SU-DHL-6 (cell line): ENCODE data around the gene SH3PXD2A.
"Not testable (repeated sequence)": the region's sequence is repeated elsewhere in the genome, so short reads cannot be mapped to it uniquely, and the experiment has no call there.

Experiments used
- H2AFZ ChIP-seq: fragments of 200-600 bp; sonication (generic); 2 replicates; pipeline ENCODE4 v1.6.1; 2014; ENCODE audit warnings: low read depth, mild to moderate bottlenecking, moderate library complexity, mixed read lengths, antibody characterized with exemption, low read length; ENCODE audit not compliant: severe bottlenecking
- H3F3A ChIP-seq: fragments of 200-600 bp; shearing (Covaris generic); 2 replicates; pipeline ENCODE4 v1.6.0; 2016; ENCODE audit warnings: antibody characterized with exemption, mild to moderate bottlenecking; ENCODE audit not compliant: insufficient read depth
- H3K27ac ChIP-seq: fragments of 200-600 bp; sonication (generic); 2 replicates; pipeline ENCODE4 v1.5.1; 2016; ENCODE audit warnings: low read depth, mild to moderate bottlenecking, low read length, moderate library complexity, mixed read lengths
- H3K27me3 ChIP-seq: fragments of 200-600 bp; sonication (generic), shearing (Covaris generic); 2 replicates; pipeline ENCODE4 v1.6.0; 2014; ENCODE audit warnings: mild to moderate bottlenecking, low read length
- H3K36me3 ChIP-seq: fragments of 200-600 bp; sonication (generic); 2 replicates; pipeline ENCODE4 v1.6.1; 2014; ENCODE audit warnings: mild to moderate bottlenecking, low read length, mixed read lengths
- H3K4me2 ChIP-seq: fragments of 300-600, 200-600 bp; shearing (Covaris generic), sonication (generic); 2 replicates; pipeline ENCODE4 v1.6.0; 2014; ENCODE audit warnings: low read length, low read depth, mild to moderate bottlenecking; ENCODE audit not compliant: poor library complexity, severe bottlenecking
- H3K4me3 ChIP-seq: fragments of 200-600 bp; sonication (generic); 2 replicates; pipeline ENCODE4 v1.5.1; 2014; ENCODE audit warnings: antibody characterized with exemption, low read length, mild to moderate bottlenecking, mixed read lengths; ENCODE audit not compliant: insufficient read depth, poor library complexity, severe bottlenecking
- H3K79me2 ChIP-seq: fragments of 200-600 bp; sonication (generic); 2 replicates; pipeline ENCODE4 v1.6.1; 2014; ENCODE audit warnings: mild to moderate bottlenecking, low read length, moderate library complexity; ENCODE audit not compliant: insufficient read depth
- H3K9ac ChIP-seq: fragments of 200-600 bp; sonication (generic); 2 replicates; pipeline ENCODE4 v1.7.0; 2014; ENCODE audit warnings: mild to moderate bottlenecking, low read length
- H3K9me2 ChIP-seq: fragments of 200-600 bp; sonication (generic); replicated peaks from 2 replicates; pipeline ENCODE4 v1.6.1; 2014; ENCODE audit warnings: low read length; ENCODE audit not compliant: insufficient read depth
- H3K9me3 ChIP-seq: fragments of 200-600 bp; sonication (generic); 2 replicates; pipeline ENCODE4 v1.6.1; 2014; ENCODE audit warnings: low read length, mixed read lengths; ENCODE audit not compliant: insufficient read depth
- H4K20me1 ChIP-seq: fragments of 200-600 bp; sonication (generic); 2 replicates; pipeline ENCODE4 v1.6.1; 2014; ENCODE audit warnings: low read depth, mild to moderate bottlenecking, antibody characterized with exemption, low read length, moderate library complexity, mixed read lengths
- CTCF ChIP-seq: fragments of 200-600 bp; sonication (generic); IDR thresholded peaks from one replicate; pipeline ENCODE4 v1.5.1; 2017; ENCODE audit warnings: antibody characterized with exemption, mild to moderate bottlenecking, low read length, moderate library complexity; ENCODE audit not compliant: insufficient read depth, poor library complexity, severe bottlenecking
- EZH2phosphoT487 ChIP-seq: fragments of 200-600 bp; sonication (generic), shearing (Covaris generic); conservative IDR thresholded peaks from 2 replicates; pipeline ENCODE4 v1.6.1; 2018; ENCODE audit warnings: mild to moderate bottlenecking, antibody characterized with exemption, low read length, moderate library complexity, mixed read lengths

Gene SH3PXD2A

GRCh38 chr10:103665162-103665889 is 190.1 kb downstream of the SH3PXD2A start:
- H3K79me2 ChIP-seq = no peaks in the 10 kb centered on the region
- no peak for TF ChIP-seq CTCF
- no peak for TF ChIP-seq EZH2phosphoT487
- H3K27ac ChIP-seq = no peak overlapping the region
- no peak overlapping the region for H3K4me2 ChIP-seq
- no peaks in the 10 kb centered on the region for H3K9me3 ChIP-seq
- no peak overlapping the region for H3K9ac ChIP-seq
- H3K36me3 ChIP-seq = no peaks in the 10 kb centered on the region
- H3F3A ChIP-seq = no peaks in the 10 kb centered on the region
- no peaks in the 10 kb centered on the region for H3K9me2 ChIP-seq
- H2AFZ ChIP-seq = no peak overlapping the region
- H3K27me3 ChIP-seq = no peaks in the 10 kb centered on the region
- no peaks in the 10 kb centered on the region for H4K20me1 ChIP-seq
- no peak overlapping the region for H3K4me3 ChIP-seq

- no peaks in the 10 kb centered on the region for H3K9me3 ChIP-seq
- no peaks in the 10 kb centered on the region for H3K9me2 ChIP-seq
- no peaks in the 10 kb centered on the region for H3F3A ChIP-seq
- no peak overlapping the region for H3K4me3 ChIP-seq
- no peaks in the 10 kb centered on the region for H3K27me3 ChIP-seq
- no peaks in the 10 kb centered on the region for H4K20me1 ChIP-seq
- H3K9ac ChIP-seq = no peak overlapping the region
- TF ChIP-seq EZH2phosphoT487 (no peak), CTCF (no peak)
- no peaks in the 10 kb centered on the region for H3K79me2 ChIP-seq
- no peak overlapping the region for H3K27ac ChIP-seq
- no peak overlapping the region for H3K4me2 ChIP-seq
- no peaks in the 10 kb centered on the region for H3K36me3 ChIP-seq
- H2AFZ ChIP-seq = no peak overlapping the region
These were observed 191.6 kb downstream of the SH3PXD2A start for GRCh38 chr10:103663802-103664201.

GRCh38 chr10:103663236-103663635 is 192.1 kb downstream of the SH3PXD2A start:
- H2AFZ ChIP-seq = no peak overlapping the region
- TF ChIP-seq CTCF = no peak
- no peak for TF ChIP-seq EZH2phosphoT487
- H3K27ac ChIP-seq = no peak overlapping the region
- no peaks in the 10 kb centered on the region for H3F3A ChIP-seq
- no peaks in the 10 kb centered on the region for H4K20me1 ChIP-seq
- no peak overlapping the region for H3K4me3 ChIP-seq
- H3K27me3 ChIP-seq = no peaks in the 10 kb centered on the region
- no peaks in the 10 kb centered on the region for H3K9me2 ChIP-seq
- no peaks in the 10 kb centered on the region for H3K79me2 ChIP-seq
- H3K9me3 ChIP-seq = no peaks in the 10 kb centered on the region
- H3K4me2 ChIP-seq = no peak overlapping the region
- no peaks in the 10 kb centered on the region for H3K36me3 ChIP-seq
- H3K9ac ChIP-seq = no peak overlapping the region

- not testable (repeated sequence) for H3K9ac ChIP-seq, H3K4me2 ChIP-seq, H3K27ac ChIP-seq, H3K9me2 ChIP-seq, H3K4me3 ChIP-seq, H3K27me3 ChIP-seq, H3K79me2 ChIP-seq, H3F3A ChIP-seq, H3K9me3 ChIP-seq, H2AFZ ChIP-seq, H4K20me1 ChIP-seq, H3K36me3 ChIP-seq
These were observed 192.7 kb downstream of the SH3PXD2A start for GRCh38 chr10:103662704-103663103.
